M059J (cell line): ENCODE data around the gene USP38. TPM values are rescaled to one million over a fixed set of nuclear protein-coding genes. Genes with fewer than 3 reads are reported as not detected.
"Not testable (repeated sequence)": the region's sequence is repeated elsewhere in the genome, so short reads cannot be mapped to it uniquely, and the experiment has no call there.

Experiments
- DNase-seq: peaks from one replicate; pipeline ENCODE4 v3.0.0-alpha.2; 2012; ENCODE audit warnings: low read depth
- total RNA-seq: library from RNA; depleted of rRNA; stranded (reverse); fragments of >200 nt; shearing (Covaris generic); gene quantifications from 2 replicates; pipeline ENCODE4 v1.2.3, GENCODE V29; 2014

USP38 gene
- total RNA-seq, 1 experiment from 2014 or later, result 19.6 TPM

GRCh38 chr4:143212566-143212965 lies 27.8 kb downstream of the USP38 start:
- DNase-seq, result no peak

GRCh38 chr4:143215873-143216272 lies 31.2 kb downstream of the USP38 start:
- no peak for DNase-seq

- no peak for DNase-seq
Observed at GRCh38 chr4:143224255-143224654, 39.5 kb downstream of the USP38 start.

- DNase-seq, result no peak
Observed at GRCh38 chr4:143225167-143225566, 40.5 kb downstream of the USP38 start.

- no peak for DNase-seq
Observed at GRCh38 chr4:143230683-143231082, 46.0 kb downstream of the USP38 start.

- DNase-seq, result no peak
Observed at GRCh38 chr4:143232277-143232676, 47.6 kb downstream of the USP38 start.

GRCh38 chr4:143234153-143234552 lies 49.4 kb downstream of the USP38 start:
- DNase-seq, result no peak

- DNase-seq, result not testable (repeated sequence)
Observed at GRCh38 chr4:143237195-143237594, 52.5 kb downstream of the USP38 start.

GRCh38 chr4:143240939-143241679 lies 56.4 kb downstream of the USP38 start:
- no peak for DNase-seq

- no peak for DNase-seq
Observed at GRCh38 chr4:143241892-143242291, 57.2 kb downstream of the USP38 start.

- no peak for DNase-seq
Observed at GRCh38 chr4:143243041-143243440, 58.3 kb downstream of the USP38 start.

- no peak for DNase-seq
Observed at GRCh38 chr4:143246977-143247376, 62.3 kb downstream of the USP38 start.

- DNase-seq, result no peak
Observed at GRCh38 chr4:143247866-143248265, 63.1 kb downstream of the USP38 start.

GRCh38 chr4:143248827-143249226 lies 64.1 kb downstream of the USP38 start:
- DNase-seq, result no peak

- no peak for DNase-seq
Observed at GRCh38 chr4:143250617-143251016, 65.9 kb downstream of the USP38 start.

GRCh38 chr4:143251348-143251747 lies 66.6 kb downstream of the USP38 start:
- no peak for DNase-seq

GRCh38 chr4:143251779-143252178 lies 67.1 kb downstream of the USP38 start:
- peak; percentile 23 for DNase-seq

GRCh38 chr4:143252478-143252877 lies 67.8 kb downstream of the USP38 start:
- DNase-seq, result no peak

- DNase-seq, result peak; percentile 70
Observed at GRCh38 chr4:143253166-143253565, 68.4 kb downstream of the USP38 start.

- no peak for DNase-seq
Observed at GRCh38 chr4:143254491-143255226, 69.9 kb downstream of the USP38 start.

GRCh38 chr4:143256456-143256855 lies 71.7 kb downstream of the USP38 start:
- no peak for DNase-seq

GRCh38 chr4:143257356-143257755 lies 72.6 kb downstream of the USP38 start:
- DNase-seq, result no peak

GRCh38 chr4:143260750-143261149 lies 76.0 kb downstream of the USP38 start:
- no peak for DNase-seq
